Measurements from ENCODE around the gene TAS2R38. TPM values are rescaled to one million over a fixed set of nuclear protein-coding genes. Genes with fewer than 3 reads are reported as not detected.
"Not testable (repeated sequence)": the region's sequence is repeated elsewhere in the genome, so short reads cannot be mapped to it uniquely, and the experiment has no call there.

TAS2R38 gene
- total RNA-seq, 1 donor from 2014 or later = not detected

- no peaks in the 10 kb centered on the region for H3F3A ChIP-seq (ENCODE audit: low read depth)
- no peak overlapping the region for H3K4me3 ChIP-seq
- TF ChIP-seq EZH2phosphoT487 (IDR thresholded peaks at IDR 0.05) = no peak
- TF ChIP-seq CTCF (IDR thresholded peaks at IDR 0.05) = no peak
- TF ChIP-seq EZH2 (IDR thresholded peaks at IDR 0.05) = no peak
- no peak for DNase-seq (ENCODE audit: low spot score)
- H3K79me2 ChIP-seq (ENCODE audit: low read depth) = no peaks in the 10 kb centered on the region
- no peak overlapping the region for H3K9ac ChIP-seq
- Mint-ChIP-seq H3K4me3 (no peak overlapping the region), H3K27me3 (ENCODE audit: insufficient read depth, low read depth) (no peaks in the 10 kb centered on the region), H3K9me3 (no peaks in the 10 kb centered on the region), H3K4me1 (no peaks in the 10 kb centered on the region), H3K27ac (no peak overlapping the region), H3K36me3 (no peaks in the 10 kb centered on the region)
- no peaks in the 10 kb centered on the region for H3K4me1 ChIP-seq
- no peak overlapping the region for H2AFZ ChIP-seq (replicated peaks)
- no peak overlapping the region for H3K27ac ChIP-seq
- H3K9me3 ChIP-seq (ENCODE audit: low read depth) = no peaks in the 10 kb centered on the region
- H3K36me3 ChIP-seq = no peaks in the 10 kb centered on the region
- H4K20me1 ChIP-seq (ENCODE audit: low read depth) = no peaks in the 10 kb centered on the region
- H3K27me3 ChIP-seq = no peaks in the 10 kb centered on the region
- H3K4me2 ChIP-seq = no peak overlapping the region
Observed at GRCh38 chr7:141990011-141990725, 16.6 kb upstream of the TAS2R38 start.

- H3K9ac ChIP-seq; H3K4me3 Mint-ChIP-seq; H3K27me3 Mint-ChIP-seq (ENCODE audit: insufficient read depth, low read depth); H4K20me1 ChIP-seq (ENCODE audit: low read depth); H3K4me1 ChIP-seq; H3K27ac ChIP-seq; H3K9me3 ChIP-seq (ENCODE audit: low read depth); H3K27me3 ChIP-seq; H3K4me1 Mint-ChIP-seq; H3K4me2 ChIP-seq; H3F3A ChIP-seq (ENCODE audit: low read depth); H3K27ac Mint-ChIP-seq; H2AFZ ChIP-seq (replicated peaks); H3K36me3 Mint-ChIP-seq; DNase-seq (ENCODE audit: low spot score); H3K79me2 ChIP-seq (ENCODE audit: low read depth); H3K9me3 Mint-ChIP-seq; H3K4me3 ChIP-seq; H3K36me3 ChIP-seq: not testable (repeated sequence)
Observed at GRCh38 chr7:141987803-141988202, 14.2 kb upstream of the TAS2R38 start.

- Histone ChIP-seq H3K4me2 (no peak overlapping the region), H2AFZ (replicated peaks) (no peak overlapping the region), H3K4me1 (no peaks in the 10 kb centered on the region), H3K79me2 (ENCODE audit: low read depth) (no peaks in the 10 kb centered on the region), H3K27me3 (no peaks in the 10 kb centered on the region), H3F3A (ENCODE audit: low read depth) (no peaks in the 10 kb centered on the region), H3K4me3 (no peak overlapping the region), H3K9ac (no peak overlapping the region), H4K20me1 (ENCODE audit: low read depth) (no peaks in the 10 kb centered on the region), H3K27ac (no peak overlapping the region), H3K36me3 (no peaks in the 10 kb centered on the region), H3K9me3 (ENCODE audit: low read depth) (no peaks in the 10 kb centered on the region)
- H3K27ac Mint-ChIP-seq = no peak overlapping the region
- no peaks in the 10 kb centered on the region for H3K36me3 Mint-ChIP-seq
- H3K9me3 Mint-ChIP-seq = no peaks in the 10 kb centered on the region
- no peak overlapping the region for H3K4me3 Mint-ChIP-seq
- TF ChIP-seq EZH2 (IDR thresholded peaks at IDR 0.05) (no peak), EZH2phosphoT487 (IDR thresholded peaks at IDR 0.05) (no peak), CTCF (IDR thresholded peaks at IDR 0.05) (no peak)
- no peaks in the 10 kb centered on the region for H3K27me3 Mint-ChIP-seq (ENCODE audit: insufficient read depth, low read depth)
- DNase-seq (ENCODE audit: low spot score) = no peak
- H3K4me1 Mint-ChIP-seq = no peaks in the 10 kb centered on the region
Observed at GRCh38 chr7:141986923-141987322, 13.3 kb upstream of the TAS2R38 start.

GRCh38 chr7:141985926-141986325, 12.4 kb upstream of the TAS2R38 start:
- not testable (repeated sequence) for H4K20me1 ChIP-seq (ENCODE audit: low read depth); H3K36me3 ChIP-seq; H3K4me3 ChIP-seq; H3K27ac Mint-ChIP-seq; H3K4me3 Mint-ChIP-seq; H3K79me2 ChIP-seq (ENCODE audit: low read depth); H3K27me3 Mint-ChIP-seq (ENCODE audit: insufficient read depth, low read depth); H3K9me3 ChIP-seq (ENCODE audit: low read depth); H3K27ac ChIP-seq; DNase-seq (ENCODE audit: low spot score); H3K9me3 Mint-ChIP-seq; H3K4me1 Mint-ChIP-seq; H3K36me3 Mint-ChIP-seq; H3K27me3 ChIP-seq; H3K9ac ChIP-seq; H3K4me2 ChIP-seq; H3F3A ChIP-seq (ENCODE audit: low read depth); H3K4me1 ChIP-seq
- peak overlapping the region; percentile 47 for H2AFZ ChIP-seq (replicated peaks)

All from neural progenitor cell (in vitro differentiated cells).